ENCODE data around the gene MORF4L1.

Gene MORF4L1

DNA sequence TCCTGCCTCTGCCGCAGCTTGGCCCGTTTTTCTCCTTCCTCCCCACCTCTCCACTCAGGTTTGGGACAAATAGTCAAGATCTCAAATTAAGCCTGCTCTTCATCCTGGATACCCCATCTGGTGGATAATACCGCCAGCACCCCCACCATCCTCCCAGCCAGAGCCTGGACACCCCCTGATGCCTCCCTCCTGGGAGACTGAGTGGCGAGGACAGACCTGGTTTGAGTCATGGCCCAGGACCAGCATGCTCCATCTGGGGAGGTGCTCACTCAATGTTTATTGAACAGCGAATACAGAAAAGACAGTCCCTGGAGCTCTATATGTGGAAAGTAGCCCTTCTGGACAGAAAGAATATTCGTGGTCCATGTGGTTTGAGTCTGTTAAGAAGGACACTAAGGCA lies 48.8 kb downstream of the MORF4L1 start:
- no peak overlapping the region for H3K4me3 ChIP-seq (ENCODE audit: low read depth, low read length)
- in situ Hi-C loops (cut with HindIII; ENCODE audit: low sequenced_read_pairs) = no loop called here
- TF ChIP-seq, protein P1, sequence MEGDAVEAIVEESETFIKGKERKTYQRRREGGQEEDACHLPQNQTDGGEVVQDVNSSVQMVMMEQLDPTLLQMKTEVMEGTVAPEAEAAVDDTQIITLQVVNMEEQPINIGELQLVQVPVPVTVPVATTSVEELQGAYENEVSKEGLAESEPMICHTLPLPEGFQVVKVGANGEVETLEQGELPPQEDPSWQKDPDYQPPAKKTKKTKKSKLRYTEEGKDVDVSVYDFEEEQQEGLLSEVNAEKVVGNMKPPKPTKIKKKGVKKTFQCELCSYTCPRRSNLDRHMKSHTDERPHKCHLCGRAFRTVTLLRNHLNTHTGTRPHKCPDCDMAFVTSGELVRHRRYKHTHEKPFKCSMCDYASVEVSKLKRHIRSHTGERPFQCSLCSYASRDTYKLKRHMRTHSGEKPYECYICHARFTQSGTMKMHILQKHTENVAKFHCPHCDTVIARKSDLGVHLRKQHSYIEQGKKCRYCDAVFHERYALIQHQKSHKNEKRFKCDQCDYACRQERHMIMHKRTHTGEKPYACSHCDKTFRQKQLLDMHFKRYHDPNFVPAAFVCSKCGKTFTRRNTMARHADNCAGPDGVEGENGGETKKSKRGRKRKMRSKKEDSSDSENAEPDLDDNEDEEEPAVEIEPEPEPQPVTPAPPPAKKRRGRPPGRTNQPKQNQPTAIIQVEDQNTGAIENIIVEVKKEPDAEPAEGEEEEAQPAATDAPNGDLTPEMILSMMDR (IDR thresholded peaks at IDR 0.05; ENCODE audit: low read depth, low read length, missing control alignments) = no peak
- DNase-seq (ENCODE audit: low read depth) = no peak

DNA sequence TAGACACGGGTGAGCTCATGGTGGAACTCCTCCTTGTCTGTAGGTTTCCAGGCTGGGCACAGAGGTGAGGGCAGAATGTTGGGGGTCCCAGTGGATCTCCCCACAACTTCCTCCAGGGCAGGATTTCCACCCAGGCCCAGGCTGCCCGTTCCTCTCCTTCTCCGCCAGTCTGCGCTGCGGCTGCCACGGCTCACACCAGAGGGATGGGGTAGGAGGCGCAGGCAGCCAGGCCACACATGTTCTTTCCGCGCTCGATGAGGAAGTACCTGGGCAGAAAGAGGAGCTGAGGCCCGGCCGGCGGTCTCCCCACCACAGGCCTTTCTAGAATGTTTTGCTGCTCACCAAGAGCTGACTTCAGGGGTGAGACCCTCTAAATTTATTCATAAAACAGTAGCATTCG lies 49.2 kb downstream of the MORF4L1 start:
- TF ChIP-seq, protein P1 (IDR thresholded peaks at IDR 0.05; ENCODE audit: low read depth, low read length, missing control alignments) = no peak
- no peak for DNase-seq (ENCODE audit: low read depth)
- H3K4me3 ChIP-seq (ENCODE audit: low read depth, low read length) = no peak overlapping the region
- in situ Hi-C loops (cut with HindIII; ENCODE audit: low sequenced_read_pairs) = no loop called here

GRCh38 chr15:78922527-78922926 lies 49.8 kb downstream of the MORF4L1 start:
- in situ Hi-C loops (cut with HindIII; ENCODE audit: low sequenced_read_pairs) = no loop called here
- TF ChIP-seq, protein P1 (IDR thresholded peaks at IDR 0.05; ENCODE audit: low read depth, low read length, missing control alignments) = no peak
- no peak for DNase-seq (ENCODE audit: low read depth)
- H3K4me3 ChIP-seq (ENCODE audit: low read depth, low read length) = no peak overlapping the region

DNA sequence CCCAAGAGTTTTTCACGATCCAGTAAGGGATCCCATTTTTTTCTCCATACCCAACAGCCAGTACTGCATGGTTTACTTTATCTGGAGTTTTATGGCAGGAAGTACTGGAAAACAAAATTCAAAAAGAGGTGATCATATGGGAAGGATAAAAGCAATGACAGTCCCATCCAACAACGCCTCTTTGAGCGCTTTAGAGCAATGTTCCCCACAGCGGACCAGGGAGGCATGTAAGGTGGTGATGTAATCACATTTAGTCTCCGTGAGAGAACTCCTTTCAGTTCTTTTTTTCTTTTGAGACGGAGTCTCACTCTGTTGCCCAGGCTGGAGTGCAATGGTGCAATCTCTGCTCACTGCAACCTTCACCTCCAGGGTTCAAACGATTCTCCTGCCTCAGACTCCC lies 50.3 kb downstream of the MORF4L1 start:
- no peak overlapping the region for H3K4me3 ChIP-seq (ENCODE audit: low read depth, low read length)
- TF ChIP-seq, protein P1 (IDR thresholded peaks at IDR 0.05; ENCODE audit: low read depth, low read length, missing control alignments) = no peak
- in situ Hi-C loops (cut with HindIII; ENCODE audit: low sequenced_read_pairs) = no loop called here
- DNase-seq (ENCODE audit: low read depth) = no peak

DNA sequence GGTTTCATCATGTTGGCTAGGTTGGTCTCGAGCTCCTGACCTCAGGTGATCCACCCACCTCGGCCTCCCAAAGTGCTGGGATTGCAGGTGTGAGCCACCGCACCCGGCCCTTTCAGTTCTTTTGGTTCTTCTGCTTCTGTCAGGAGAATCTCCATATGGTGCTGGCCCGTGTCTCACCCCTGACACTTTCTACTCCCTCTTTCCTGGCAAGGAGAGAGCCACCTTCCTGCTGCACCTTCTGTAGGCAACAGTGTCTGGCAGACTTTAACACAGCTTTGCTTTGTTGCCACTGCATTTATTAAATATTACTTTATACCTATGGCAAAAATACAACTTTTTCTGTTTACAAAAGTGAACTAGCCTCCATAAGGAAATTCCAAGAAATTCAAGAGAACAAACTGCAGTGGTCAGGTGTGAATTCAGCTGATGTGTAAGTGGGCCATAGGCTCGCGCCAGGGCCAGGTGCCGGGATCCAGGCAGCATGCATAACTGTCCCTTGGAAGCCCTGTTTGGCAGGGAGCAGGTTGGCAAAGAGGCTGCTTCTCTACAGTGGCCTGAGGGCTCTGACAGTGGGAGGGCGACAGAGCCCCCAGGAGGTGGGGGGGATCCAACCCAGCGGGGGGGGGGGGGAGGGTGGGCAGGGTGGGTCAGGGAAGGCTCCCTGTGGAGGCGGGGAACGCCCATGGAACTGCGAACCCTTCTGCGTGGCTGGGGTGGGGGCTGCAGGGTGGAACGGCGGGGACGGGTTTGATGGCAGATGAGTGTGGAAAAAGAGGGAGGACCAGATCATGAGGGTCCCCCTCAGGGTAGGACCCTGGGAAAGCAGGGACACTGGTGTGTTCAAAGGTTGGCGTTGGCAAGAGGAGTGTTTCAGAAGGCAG lies 51.0 kb downstream of the MORF4L1 start:
- in situ Hi-C loops (cut with HindIII; ENCODE audit: low sequenced_read_pairs) = no loop called here
- no peak for DNase-seq (ENCODE audit: low read depth)
- TF ChIP-seq, protein P1 (IDR thresholded peaks at IDR 0.05; ENCODE audit: low read depth, low read length, missing control alignments) = no peak
- no peak overlapping the region for H3K4me3 ChIP-seq (ENCODE audit: low read depth, low read length)

DNA sequence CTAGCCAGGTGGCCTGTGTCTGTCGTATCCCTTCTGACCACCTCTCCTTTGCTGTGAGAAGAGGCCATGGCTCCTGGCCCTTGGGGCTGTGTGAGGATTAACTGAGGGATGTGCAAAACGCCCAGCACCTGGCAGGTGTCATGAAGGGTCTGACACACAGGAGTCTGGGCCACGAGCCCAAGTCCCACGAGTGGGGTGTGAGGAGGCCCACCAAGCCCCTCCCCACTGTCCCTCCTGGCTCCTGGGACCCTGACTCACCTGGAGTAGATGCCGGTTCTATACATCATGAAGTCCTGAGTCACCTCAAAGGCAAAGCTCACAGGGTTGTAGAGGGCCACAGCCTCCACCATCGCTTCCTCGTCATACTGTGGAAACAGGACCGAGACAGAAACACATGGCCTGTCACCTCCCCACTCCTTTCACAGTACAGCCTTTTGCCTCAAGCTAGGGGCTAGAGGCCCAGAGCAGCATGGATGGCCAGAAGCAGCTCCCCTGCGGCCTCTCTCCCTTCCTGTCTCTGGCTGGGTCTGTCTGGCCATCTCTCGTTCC lies 52.5 kb downstream of the MORF4L1 start:
- in situ Hi-C loops (cut with HindIII; ENCODE audit: low sequenced_read_pairs) = no loop called here
- TF ChIP-seq, protein P1 (IDR thresholded peaks at IDR 0.05; ENCODE audit: low read depth, low read length, missing control alignments) = no peak
- no peak for DNase-seq (ENCODE audit: low read depth)
- H3K4me3 ChIP-seq (ENCODE audit: low read depth, low read length) = no peak overlapping the region
